B cell (primary cell): ENCODE measurements around the gene E2F6. TPM values are rescaled to one million over a fixed set of nuclear protein-coding genes. Genes with fewer than 3 reads are reported as not detected.

Experiments
- ATAC-seq: fragments of 200-7000 bp; cut with Tn5 transposase; one replicate; pipeline ENCODE4 v1.10.0; 2021; ENCODE audit warnings: low read depth, mild to moderate bottlenecking, moderate number of reproducible peaks, moderate library complexity
- CTCF ChIA-PET: fragments of 350-600 bp; sonication (Branson Sonifier 250); formaldehyde crosslinking; loops from one replicate; lab custom pipeline; 2021; ENCODE audit warnings: antibody characterized with exemption, inconsistent platforms; lab: Charles Lee
- POLR2A ChIA-PET: fragments of 350-600 bp; sonication (Branson Sonifier 250); formaldehyde crosslinking; loops from one replicate; lab custom pipeline; 2021; ENCODE audit warnings: antibody characterized with exemption; lab: Charles Lee
- DNase-seq: peaks from one replicate; pipeline ENCODE4 v3.0.0; 2013
- H2AFZ ChIP-seq: 2 replicates; pipeline ENCODE4 v1.6.1; 2012; ENCODE audit warnings: mild to moderate bottlenecking, low read depth, low read length; ENCODE audit not compliant: insufficient read depth, poor library complexity, severe bottlenecking
- H3K27ac ChIP-seq, 2 donors: 1 replicate in 1 of 2; 2 replicates in 1 of 2; pipeline ENCODE4 v1.5.1; 2012 to 2013; ENCODE audit warnings: low read length in 2 of 2, mild to moderate bottlenecking in 2 of 2, moderate library complexity in 1 of 2
- H3K27me3 ChIP-seq, 4 experiments: fragments of 200-600 bp in 1 of 4; sonication (generic) in 1 of 4; replicated peaks in 1 of 4; 1 replicate in 2 of 4; 2 replicates in 2 of 4; pipeline versions ENCODE4 v1.6.1 to v1.7.0; 2013 to 2016; ENCODE audit warnings: low read length in 3 of 4, mild to moderate bottlenecking in 2 of 4, mixed read lengths in 1 of 4, moderate library complexity in 1 of 4; ENCODE audit not compliant: insufficient read depth in 4 of 4, control insufficient read depth in 3 of 4; ENCODE audit errors: control extremely low read depth in 1 of 4
- H3K36me3 ChIP-seq, 2 experiments: replicated peaks in 1 of 2; 1 replicate in 1 of 2; 2 replicates in 1 of 2; pipeline versions ENCODE4 v1.6.1 to v1.7.1; 2013; ENCODE audit warnings: low read length in 1 of 2; ENCODE audit not compliant: insufficient read depth in 2 of 2, control insufficient read depth in 1 of 2; ENCODE audit errors: control extremely low read depth in 1 of 2, extremely low read depth in 1 of 2
- H3K4me1 ChIP-seq, 2 donors: fragments of 200-600 bp in 1 of 2; sonication (generic) in 1 of 2; 1 replicate in 1 of 2; 2 replicates in 1 of 2; pipeline versions ENCODE4 v1.5.1 to v1.6.1; 2013 to 2017; ENCODE audit warnings: low read length in 2 of 2; ENCODE audit not compliant: control insufficient read depth in 2 of 2, insufficient read depth in 2 of 2
- H3K4me2 ChIP-seq: replicated peaks from 2 replicates; pipeline ENCODE3; 2012; ENCODE audit warnings: mild to moderate bottlenecking, low read depth, low read length; ENCODE audit not compliant: poor library complexity, severe bottlenecking
- H3K4me3 ChIP-seq, 5 experiments: fragments of 200-600 bp in 1 of 5; sonication (generic) in 1 of 5; 1 replicate in 3 of 5; 2 replicates in 2 of 5; pipeline versions ENCODE4 v1.5.1 to v1.7.0; 2011 to 2016; ENCODE audit warnings: low read length in 4 of 5, mild to moderate bottlenecking in 4 of 5, low read depth in 2 of 5, control low read depth in 1 of 5, moderate library complexity in 1 of 5; ENCODE audit not compliant: insufficient read depth in 1 of 5; ENCODE audit errors: control extremely low read depth in 1 of 5, extremely low read depth in 1 of 5
- H3K79me2 ChIP-seq: fragments of 200-600 bp; sonication (generic); one replicate; pipeline ENCODE4 v1.6.0; 2016; ENCODE audit warnings: low read length; ENCODE audit not compliant: control insufficient read depth, insufficient read depth
- H3K9ac ChIP-seq: fragments of 200-600 bp; sonication (generic); 2 replicates; pipeline ENCODE4 v1.6.1; 2017; ENCODE audit warnings: mild to moderate bottlenecking, low read length, moderate library complexity
- H3K9me3 ChIP-seq, 3 donors: one replicate each; pipeline versions ENCODE4 v1.6.1 to v1.7.1; 2013; ENCODE audit warnings: low read length in 2 of 3; ENCODE audit not compliant: control insufficient read depth in 2 of 3, insufficient read depth in 1 of 3; ENCODE audit errors: control extremely low read depth in 1 of 3
- H4K20me1 ChIP-seq: 2 replicates; pipeline ENCODE4 v1.6.0; 2012; ENCODE audit warnings: mild to moderate bottlenecking, low read length; ENCODE audit not compliant: insufficient read depth, control insufficient read depth, poor library complexity, severe bottlenecking
- H3K27ac Mint-ChIP-seq: one replicate; pipeline ENCODE4 v1.8.0; 2021; ENCODE audit warnings: mixed read lengths
- H3K27me3 Mint-ChIP-seq: one replicate; pipeline ENCODE4 v1.8.0; 2021; ENCODE audit warnings: mixed read lengths
- H3K4me1 Mint-ChIP-seq: one replicate; pipeline ENCODE4 v1.8.0; 2021; ENCODE audit warnings: mixed read lengths
- H3K4me3 Mint-ChIP-seq: one replicate; pipeline ENCODE4 v1.8.0; 2021; ENCODE audit warnings: mixed read lengths
- H3K9me3 Mint-ChIP-seq: one replicate; pipeline ENCODE4 v1.8.0; 2022; ENCODE audit warnings: mixed read lengths; ENCODE audit not compliant: insufficient read depth
- CTCF ChIP-seq: fragments of 200-600 bp; IDR thresholded peaks from one replicate; pipeline ENCODE4 v1.8.0; 2022; ENCODE audit warnings: antibody characterized with exemption, mild to moderate bottlenecking
- EZH2 ChIP-seq: IDR thresholded peaks from 2 replicates; pipeline ENCODE4 v1.6.1; 2012; ENCODE audit warnings: borderline replicate concordance, low read depth, mild to moderate bottlenecking, moderate library complexity, low read length; ENCODE audit not compliant: insufficient read depth, poor library complexity, severe bottlenecking
- WGBS: methylation state at CpG from one replicate; pipeline ENCODE4 v1.1.5; 2013; ENCODE audit warnings: missing lambda C conversion rate; ENCODE audit not compliant: insufficient coverage; 5-methylcytosine and 5-hydroxymethylcytosine counted together
- intact Hi-C: fragments of 100-400 bp; cut with micrococcal nuclease; formaldehyde crosslinking; loops from one replicate; pipeline ENCODE4 v1.10.0; 2022
- polyA plus RNA-seq: library from polyadenylated mRNA; depleted of rRNA; stranded (reverse); fragments of >200 nt; gene quantifications from 2 replicates; pipeline ENCODE4 v1.2.3, GENCODE V29; 2012
- total RNA-seq, 2 donors: library from RNA; stranded (reverse); fragments of 120-200 nt in 1 of 2; gene quantifications; 1 replicate in 1 of 2; 2 replicates in 1 of 2; pipeline versions ENCODE4 v1.2.3 to v1.2.4, GENCODE V29; 2013 to 2022

The E2F6 gene
- total and polyA plus RNA-seq, 2 donors (not counting 1 experiment from before 2014, with no cell fraction given): 2.0 to 10.0 TPM

DNA sequence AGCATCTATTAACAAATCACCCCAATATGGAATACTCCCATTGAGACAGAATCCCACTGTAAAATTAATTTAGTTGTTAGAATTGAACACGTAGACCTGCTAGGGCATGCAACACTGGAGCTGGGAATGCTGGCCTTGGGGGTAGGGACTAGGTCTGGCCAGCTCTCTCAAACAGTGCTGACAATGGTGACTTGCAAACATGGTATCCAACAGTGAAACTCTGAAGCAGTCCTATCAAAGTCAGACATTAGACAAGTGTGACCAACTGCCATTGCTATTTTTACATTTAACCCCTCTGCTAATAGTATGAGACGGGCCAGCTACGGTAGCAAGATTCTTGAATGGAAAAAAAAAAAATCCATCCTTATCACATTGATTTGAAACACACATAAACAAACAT is 7.2 kb downstream of the E2F6 start:
- Histone ChIP-seq H3K4me3 (no peak overlapping the region), H3K27ac (no peak overlapping the region), H3K9me3 (no peaks in the 10 kb centered on the region), H3K79me2 (peaks cover 51% of the 10 kb centered on the region), H3K9ac (no peak overlapping the region), H2AFZ (no peak overlapping the region), H3K27me3 (no peaks in the 10 kb centered on the region), H3K4me1 (no peaks in the 10 kb centered on the region), H3K36me3 (peaks cover 0 to 8% of the 10 kb centered on the region in 2 experiments), H3K4me2 (no peak overlapping the region), H4K20me1 (no peaks in the 10 kb centered on the region)
- no peak overlapping the region for H3K4me3 Mint-ChIP-seq
- TF ChIP-seq EZH2: no peak
- no peaks in the 10 kb centered on the region for H3K9me3 Mint-ChIP-seq
- no peak for DNase-seq
- intact Hi-C loops: no loop called here
- WGBS: 88% methylated on average over 3 of the region's 3 CpGs
- ChIA-PET CTCF (interaction anchor here (0.9 to 6.9 kb wide), 3 partner anchors 12 to 326 kb away, joined by 3 to 28 read pairs (median 6); a partner anchor contains a TSS), POLR2A (no interaction called here)
- peaks cover 5% of the 10 kb centered on the region for H3K4me1 Mint-ChIP-seq
- no peaks in the 10 kb centered on the region for H3K27me3 Mint-ChIP-seq
- no peak overlapping the region for H3K27ac Mint-ChIP-seq
- no peak for ATAC-seq

DNA sequence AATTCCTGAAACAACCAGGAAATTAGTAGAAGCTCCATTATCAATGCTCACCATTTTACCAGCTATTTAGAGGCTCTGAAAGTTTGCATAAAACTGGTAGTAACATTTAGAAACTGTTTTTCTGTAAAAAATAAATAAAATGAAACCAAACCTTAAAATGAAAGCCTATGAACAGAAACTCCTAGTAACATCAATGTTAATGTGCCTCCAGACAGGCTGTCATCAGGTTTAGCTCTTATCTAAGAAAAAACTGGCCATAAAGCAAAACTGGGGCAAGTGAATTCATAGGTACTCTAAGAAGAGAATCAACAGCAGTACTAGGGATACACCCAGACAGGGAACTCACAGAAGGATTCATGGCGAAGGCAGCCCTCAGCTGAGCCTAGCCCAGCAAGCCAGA is 8.0 kb downstream of the E2F6 start:
- CTCF ChIA-PET: interaction anchor here (1.5 to 6.9 kb wide), 2 partner anchors 11 to 325 kb away, joined by 6 to 28 read pairs; a partner anchor contains a TSS
- Histone ChIP-seq H3K9me3 (no peaks in the 10 kb centered on the region), H4K20me1 (no peaks in the 10 kb centered on the region), H3K36me3 (peaks cover 0 to 9% of the 10 kb centered on the region in 2 experiments), H3K4me1 (no peaks in the 10 kb centered on the region), H3K27ac (no peak overlapping the region), H3K9ac (no peak overlapping the region), H3K4me2 (no peak overlapping the region), H3K4me3 (no peak overlapping the region), H3K27me3 (no peaks in the 10 kb centered on the region), H3K79me2 (peaks cover 43% of the 10 kb centered on the region), H2AFZ (no peak overlapping the region)
- Mint-ChIP-seq H3K27me3 (no peaks in the 10 kb centered on the region), H3K9me3 (no peaks in the 10 kb centered on the region), H3K27ac (no peak overlapping the region), H3K4me1 (peaks cover 4% of the 10 kb centered on the region), H3K4me3 (no peak overlapping the region)
- no peak for DNase-seq
- POLR2A ChIA-PET: no interaction called here
- intact Hi-C loops: no loop called here
- ATAC-seq: no peak
- TF ChIP-seq EZH2 (no peak), CTCF (no peak)
- no CpG with 5 or more reads among the region's 1 CpG for WGBS
